ENCODE results near the gene HEMK1. TPM values are rescaled to one million over a fixed set of nuclear protein-coding genes. Genes with fewer than 3 reads are reported as not detected.

Gene HEMK1
- total RNA-seq, 1 experiment from 2014 or later = 22.2 TPM

GRCh38 chr3:50582083-50582482 is 12.8 kb downstream of the HEMK1 start:
- ChIA-PET POLR2A (ENCODE audit: unreplicated experiment) (no interaction called here), CTCF (no interaction called here)
- intact Hi-C loops (cut with micrococcal nuclease) = no loop called here
- no TSS peak for BruUV-seq (replicated peaks)
- H3K27me3 ChIP-seq (ENCODE audit: low read length) = no peaks in the 10 kb centered on the region
- no peak overlapping the region for H3K4me3 ChIP-seq (ENCODE audit: low read length)
- H3K9me3 ChIP-seq (ENCODE audit: low read length) = no peaks in the 10 kb centered on the region
- H3K4me2 ChIP-seq (ENCODE audit: low read length) = no peak overlapping the region
- no peak for DNase-seq
- TF ChIP-seq EZH2phosphoT487 (IDR thresholded peaks at IDR 0.05; ENCODE audit: borderline replicate concordance, low read length) (no peak), EZH2 (IDR thresholded peaks at IDR 0.05; ENCODE audit: low read length, unreplicated experiment) (no peak), CTCF (conservative IDR thresholded peaks at IDR 0.05; ENCODE audit: low read depth, low read length) (no peak)
- H3K9me2 ChIP-seq (replicated peaks; ENCODE audit: low read length) = no peaks in the 10 kb centered on the region
- no peaks in the 10 kb centered on the region for H4K20me1 ChIP-seq (ENCODE audit: low read length)
- no peaks in the 10 kb centered on the region; the same call in 1 of the 2 replicates for H3K36me3 ChIP-seq (ENCODE audit: low read depth, low read length)
- no peak overlapping the region for H2AFZ ChIP-seq (ENCODE audit: low read length)
- no peak overlapping the region for H3K9ac ChIP-seq (ENCODE audit: low read length)
- H3F3A ChIP-seq (ENCODE audit: low read length, unreplicated experiment) = no peaks in the 10 kb centered on the region
- H3K79me2 ChIP-seq (ENCODE audit: low read length) = no peaks in the 10 kb centered on the region
- no peaks in the 10 kb centered on the region for H3K4me1 ChIP-seq (ENCODE audit: insufficient read depth, low read length)
- no peak overlapping the region for H3K27ac ChIP-seq (ENCODE audit: low read length)
- ATAC-seq = no peak

- DNase-seq (no peak), ATAC-seq (no peak)
- no TSS peak for BruUV-seq (replicated peaks)
- POLR2A ChIA-PET (ENCODE audit: unreplicated experiment) = interaction anchor here (0.7 kb wide), 1 partner anchor 234 kb away, joined by 4 read pairs; no protein-coding TSS in a partner anchor
- H3K36me3 ChIP-seq (ENCODE audit: low read depth, low read length) = no peaks in the 10 kb centered on the region
- no peaks in the 10 kb centered on the region for H3K9me3 ChIP-seq (ENCODE audit: low read length)
- no peak overlapping the region for H3K9ac ChIP-seq (ENCODE audit: low read length)
- H4K20me1 ChIP-seq (ENCODE audit: low read length) = no peaks in the 10 kb centered on the region
- H3K9me2 ChIP-seq (replicated peaks; ENCODE audit: low read length) = no peaks in the 10 kb centered on the region
- no peaks in the 10 kb centered on the region for H3K4me1 ChIP-seq (ENCODE audit: insufficient read depth, low read length)
- no peak overlapping the region for H3K4me3 ChIP-seq (ENCODE audit: low read length)
- no peaks in the 10 kb centered on the region for H3K27me3 ChIP-seq (ENCODE audit: low read length)
- intact Hi-C loops (cut with micrococcal nuclease) = no loop called here
- H3K4me2 ChIP-seq (ENCODE audit: low read length) = no peak overlapping the region
- no peaks in the 10 kb centered on the region for H3K79me2 ChIP-seq (ENCODE audit: low read length)
- no peak overlapping the region for H3K27ac ChIP-seq (ENCODE audit: low read length)
- CTCF ChIA-PET = no interaction called here
- TF ChIP-seq CTCF (conservative IDR thresholded peaks at IDR 0.05; ENCODE audit: low read depth, low read length) (no peak), EZH2 (IDR thresholded peaks at IDR 0.05; ENCODE audit: low read length, unreplicated experiment) (no peak), EZH2phosphoT487 (IDR thresholded peaks at IDR 0.05; ENCODE audit: borderline replicate concordance, low read length) (no peak)
- no peak overlapping the region for H2AFZ ChIP-seq (ENCODE audit: low read length)
- no peaks in the 10 kb centered on the region for H3F3A ChIP-seq (ENCODE audit: low read length, unreplicated experiment)
These were observed 14.6 kb downstream of the HEMK1 start for GRCh38 chr3:50583897-50584296.

GRCh38 chr3:50584391-50584790 is 15.1 kb downstream of the HEMK1 start:
- Histone ChIP-seq H3K9me2 (replicated peaks; ENCODE audit: low read length) (no peaks in the 10 kb centered on the region), H3K36me3 (ENCODE audit: low read depth, low read length) (no peaks in the 10 kb centered on the region), H3K9me3 (ENCODE audit: low read length) (no peaks in the 10 kb centered on the region), H2AFZ (ENCODE audit: low read length) (no peak overlapping the region), H3K27me3 (ENCODE audit: low read length) (no peaks in the 10 kb centered on the region), H3K4me2 (ENCODE audit: low read length) (no peak overlapping the region), H3K9ac (ENCODE audit: low read length) (no peak overlapping the region), H3F3A (ENCODE audit: low read length, unreplicated experiment) (no peaks in the 10 kb centered on the region), H4K20me1 (ENCODE audit: low read length) (no peaks in the 10 kb centered on the region), H3K4me3 (ENCODE audit: low read length) (no peak overlapping the region), H3K4me1 (ENCODE audit: insufficient read depth, low read length) (no peaks in the 10 kb centered on the region), H3K79me2 (ENCODE audit: low read length) (no peaks in the 10 kb centered on the region), H3K27ac (ENCODE audit: low read length) (no peak overlapping the region)
- ATAC-seq (no peak), DNase-seq (no peak)
- POLR2A ChIA-PET (ENCODE audit: unreplicated experiment) = no interaction called here
- TF ChIP-seq EZH2phosphoT487 (IDR thresholded peaks at IDR 0.05; ENCODE audit: borderline replicate concordance, low read length) (no peak), CTCF (conservative IDR thresholded peaks at IDR 0.05; ENCODE audit: low read depth, low read length) (no peak), EZH2 (IDR thresholded peaks at IDR 0.05; ENCODE audit: low read length, unreplicated experiment) (no peak)
- CTCF ChIA-PET = no interaction called here
- intact Hi-C loops (cut with micrococcal nuclease) = no loop called here
- BruUV-seq (replicated peaks) = no TSS peak
